B cell (primary cell): ENCODE data around the gene TIAM2. TPM values are rescaled to one million over a fixed set of nuclear protein-coding genes. Genes with fewer than 3 reads are reported as not detected.

Experiments used
- ATAC-seq: fragments of 200-7000 bp; cut with Tn5 transposase; one replicate; pipeline ENCODE4 v1.10.0; 2021; ENCODE audit warnings: low read depth, mild to moderate bottlenecking, moderate number of reproducible peaks, moderate library complexity
- CTCF ChIA-PET: fragments of 350-600 bp; sonication (Branson Sonifier 250); formaldehyde crosslinking; loops from one replicate; lab custom pipeline; 2021; ENCODE audit warnings: antibody characterized with exemption, inconsistent platforms; lab: Charles Lee
- POLR2A ChIA-PET: fragments of 350-600 bp; sonication (Branson Sonifier 250); formaldehyde crosslinking; loops from one replicate; lab custom pipeline; 2021; ENCODE audit warnings: antibody characterized with exemption; lab: Charles Lee
- DNase-seq: peaks from one replicate; pipeline ENCODE4 v3.0.0; 2013
- H2AFZ ChIP-seq: 2 replicates; pipeline ENCODE4 v1.6.1; 2012; ENCODE audit warnings: mild to moderate bottlenecking, low read depth, low read length; ENCODE audit not compliant: insufficient read depth, poor library complexity, severe bottlenecking
- H3K27ac ChIP-seq, 2 donors: 1 replicate in 1 of 2; 2 replicates in 1 of 2; pipeline ENCODE4 v1.5.1; 2012 to 2013; ENCODE audit warnings: low read length in 2 of 2, mild to moderate bottlenecking in 2 of 2, moderate library complexity in 1 of 2
- H3K27me3 ChIP-seq, 4 experiments: fragments of 200-600 bp in 1 of 4; sonication (generic) in 1 of 4; replicated peaks in 1 of 4; 1 replicate in 2 of 4; 2 replicates in 2 of 4; pipeline versions ENCODE4 v1.6.1 to v1.7.0; 2013 to 2016; ENCODE audit warnings: low read length in 3 of 4, mild to moderate bottlenecking in 2 of 4, mixed read lengths in 1 of 4, moderate library complexity in 1 of 4; ENCODE audit not compliant: insufficient read depth in 4 of 4, control insufficient read depth in 3 of 4; ENCODE audit errors: control extremely low read depth in 1 of 4
- H3K36me3 ChIP-seq, 2 experiments: replicated peaks in 1 of 2; 1 replicate in 1 of 2; 2 replicates in 1 of 2; pipeline versions ENCODE4 v1.6.1 to v1.7.1; 2013; ENCODE audit warnings: low read length in 1 of 2; ENCODE audit not compliant: insufficient read depth in 2 of 2, control insufficient read depth in 1 of 2; ENCODE audit errors: control extremely low read depth in 1 of 2, extremely low read depth in 1 of 2
- H3K4me1 ChIP-seq, 2 donors: fragments of 200-600 bp in 1 of 2; sonication (generic) in 1 of 2; 1 replicate in 1 of 2; 2 replicates in 1 of 2; pipeline versions ENCODE4 v1.5.1 to v1.6.1; 2013 to 2017; ENCODE audit warnings: low read length in 2 of 2; ENCODE audit not compliant: control insufficient read depth in 2 of 2, insufficient read depth in 2 of 2
- H3K4me2 ChIP-seq: replicated peaks from 2 replicates; pipeline ENCODE3; 2012; ENCODE audit warnings: mild to moderate bottlenecking, low read depth, low read length; ENCODE audit not compliant: poor library complexity, severe bottlenecking
- H3K4me3 ChIP-seq, 5 experiments: fragments of 200-600 bp in 1 of 5; sonication (generic) in 1 of 5; 1 replicate in 3 of 5; 2 replicates in 2 of 5; pipeline versions ENCODE4 v1.5.1 to v1.7.0; 2011 to 2016; ENCODE audit warnings: low read length in 4 of 5, mild to moderate bottlenecking in 4 of 5, low read depth in 2 of 5, control low read depth in 1 of 5, moderate library complexity in 1 of 5; ENCODE audit not compliant: insufficient read depth in 1 of 5; ENCODE audit errors: control extremely low read depth in 1 of 5, extremely low read depth in 1 of 5
- H3K79me2 ChIP-seq: fragments of 200-600 bp; sonication (generic); one replicate; pipeline ENCODE4 v1.6.0; 2016; ENCODE audit warnings: low read length; ENCODE audit not compliant: control insufficient read depth, insufficient read depth
- H3K9ac ChIP-seq: fragments of 200-600 bp; sonication (generic); 2 replicates; pipeline ENCODE4 v1.6.1; 2017; ENCODE audit warnings: mild to moderate bottlenecking, low read length, moderate library complexity
- H3K9me3 ChIP-seq, 3 donors: one replicate each; pipeline versions ENCODE4 v1.6.1 to v1.7.1; 2013; ENCODE audit warnings: low read length in 2 of 3; ENCODE audit not compliant: control insufficient read depth in 2 of 3, insufficient read depth in 1 of 3; ENCODE audit errors: control extremely low read depth in 1 of 3
- H4K20me1 ChIP-seq: 2 replicates; pipeline ENCODE4 v1.6.0; 2012; ENCODE audit warnings: mild to moderate bottlenecking, low read length; ENCODE audit not compliant: insufficient read depth, control insufficient read depth, poor library complexity, severe bottlenecking
- H3K27ac Mint-ChIP-seq: one replicate; pipeline ENCODE4 v1.8.0; 2021; ENCODE audit warnings: mixed read lengths
- H3K27me3 Mint-ChIP-seq: one replicate; pipeline ENCODE4 v1.8.0; 2021; ENCODE audit warnings: mixed read lengths
- H3K4me1 Mint-ChIP-seq: one replicate; pipeline ENCODE4 v1.8.0; 2021; ENCODE audit warnings: mixed read lengths
- H3K4me3 Mint-ChIP-seq: one replicate; pipeline ENCODE4 v1.8.0; 2021; ENCODE audit warnings: mixed read lengths
- H3K9me3 Mint-ChIP-seq: one replicate; pipeline ENCODE4 v1.8.0; 2022; ENCODE audit warnings: mixed read lengths; ENCODE audit not compliant: insufficient read depth
- CTCF ChIP-seq: fragments of 200-600 bp; IDR thresholded peaks from one replicate; pipeline ENCODE4 v1.8.0; 2022; ENCODE audit warnings: antibody characterized with exemption, mild to moderate bottlenecking
- EZH2 ChIP-seq: IDR thresholded peaks from 2 replicates; pipeline ENCODE4 v1.6.1; 2012; ENCODE audit warnings: borderline replicate concordance, low read depth, mild to moderate bottlenecking, moderate library complexity, low read length; ENCODE audit not compliant: insufficient read depth, poor library complexity, severe bottlenecking
- WGBS: methylation state at CpG from one replicate; pipeline ENCODE4 v1.1.5; 2013; ENCODE audit warnings: missing lambda C conversion rate; ENCODE audit not compliant: insufficient coverage; 5-methylcytosine and 5-hydroxymethylcytosine counted together
- intact Hi-C: fragments of 100-400 bp; cut with micrococcal nuclease; formaldehyde crosslinking; loops from one replicate; pipeline ENCODE4 v1.10.0; 2022
- polyA plus RNA-seq: library from polyadenylated mRNA; depleted of rRNA; stranded (reverse); fragments of >200 nt; gene quantifications from 2 replicates; pipeline ENCODE4 v1.2.3, GENCODE V29; 2012
- total RNA-seq, 2 donors: library from RNA; stranded (reverse); fragments of 120-200 nt in 1 of 2; gene quantifications; 1 replicate in 1 of 2; 2 replicates in 1 of 2; pipeline versions ENCODE4 v1.2.3 to v1.2.4, GENCODE V29; 2013 to 2022

TIAM2 gene
- total and polyA plus RNA-seq, 2 donors (not counting 1 experiment from before 2014, with no cell fraction given) = 13.1 to 18.8 TPM

GRCh38 chr6:155170519-155170918 is 175.4 kb downstream of the TIAM2 start:
- ChIA-PET CTCF (interaction anchor here (1.1 to 4.9 kb wide), 5 partner anchors 19 to 496 kb away, joined by 4 to 57 read pairs (median 12); no protein-coding TSS in a partner anchor), POLR2A (no interaction called here)
- intact Hi-C loops = no loop called here
- ATAC-seq (no peak), DNase-seq (no peak)
- Histone ChIP-seq H3K27me3 (no peaks in the 10 kb centered on the region), H3K4me2 (no peak overlapping the region), H4K20me1 (no peaks in the 10 kb centered on the region), H3K36me3 (no peaks in the 10 kb centered on the region), H3K4me3 (no peak overlapping the region), H3K9ac (no peak overlapping the region), H3K27ac (no peak overlapping the region), H2AFZ (no peak overlapping the region), H3K9me3 (no peaks in the 10 kb centered on the region), H3K79me2 (no peaks in the 10 kb centered on the region), H3K4me1 (peaks cover 0 to 13% of the 10 kb centered on the region in 2 donors)
- H3K9me3 Mint-ChIP-seq = no peaks in the 10 kb centered on the region
- H3K27me3 Mint-ChIP-seq = no peaks in the 10 kb centered on the region
- no CpG with 5 or more reads among the region's 3 CpGs for whole genome bisulfite sequencing
- peaks cover 21% of the 10 kb centered on the region for H3K4me1 Mint-ChIP-seq
- no peak overlapping the region for H3K4me3 Mint-ChIP-seq
- no peak overlapping the region for H3K27ac Mint-ChIP-seq
- TF ChIP-seq CTCF = no peak
- TF ChIP-seq EZH2 = no peak

GRCh38 chr6:155171109-155171746 is 176.1 kb downstream of the TIAM2 start:
- peak overlapping the region; percentile 16 for H3K4me2 ChIP-seq
- no peak overlapping the region for H3K4me3 ChIP-seq
- Mint-ChIP-seq H3K27me3 (no peaks in the 10 kb centered on the region), H3K4me3 (peak overlapping the region; percentile 47), H3K9me3 (no peaks in the 10 kb centered on the region), H3K4me1 (peaks cover 26% of the 10 kb centered on the region), H3K27ac (peak overlapping the region; percentile 34)
- ChIA-PET POLR2A (interaction anchor here (0.7 kb wide), 1 partner anchor 194 kb away, joined by 4 read pairs; no protein-coding TSS in a partner anchor), CTCF (interaction anchor here (1.1 to 4.9 kb wide), 5 partner anchors 18 to 497 kb away, joined by 4 to 57 read pairs (median 12); no protein-coding TSS in a partner anchor)
- peak; percentile 32 for ATAC-seq
- H3K9ac ChIP-seq = no peak overlapping the region
- peak overlapping the region; percentile 24 for H2AFZ ChIP-seq
- H3K79me2 ChIP-seq = no peaks in the 10 kb centered on the region
- no peak for TF ChIP-seq EZH2
- TF ChIP-seq CTCF = no peak
- 63% methylated on average over 4 of the region's 6 CpGs for WGBS
- no peaks in the 10 kb centered on the region for H3K27me3 ChIP-seq
- H3K9me3 ChIP-seq = no peaks in the 10 kb centered on the region
- no peaks in the 10 kb centered on the region for H4K20me1 ChIP-seq
- H3K36me3 ChIP-seq = no peaks in the 10 kb centered on the region
- intact Hi-C loops = no loop called here
- no peak overlapping the region for H3K27ac ChIP-seq
- DNase-seq = peak; percentile 22
- H3K4me1 ChIP-seq = peaks cover 0 to 17% of the 10 kb centered on the region in 2 donors
